Globus pallidus (tissue), 1 donor: ENCODE measurements around the gene FIGNL1.

Experiments
- DNase-seq: peaks from one replicate; pipeline ENCODE4 v3.0.0-alpha.2; 2015; ENCODE audit warnings: low spot score

The FIGNL1 gene

DNA sequence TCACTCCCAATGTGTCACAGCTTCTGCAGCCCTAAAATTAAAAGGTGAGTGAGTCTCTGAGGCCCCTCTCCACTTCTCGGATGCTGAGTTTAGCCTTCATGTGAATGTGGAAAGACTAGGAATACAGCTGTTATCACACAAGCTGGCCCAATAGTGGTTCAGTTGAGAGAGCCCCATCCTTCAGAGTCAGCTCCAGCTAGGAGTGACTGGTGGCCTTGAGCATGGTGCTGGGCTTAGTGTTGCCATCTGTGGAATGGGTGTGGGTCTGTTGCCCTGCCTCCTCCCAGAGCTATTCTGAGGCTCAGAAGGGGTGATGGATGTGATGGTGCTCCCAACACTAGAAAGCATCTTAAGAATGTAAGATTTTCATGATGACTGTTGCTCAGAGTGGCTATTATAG lies 55.8 kb downstream of the FIGNL1 start:
- no peak for DNase-seq
